Activated CD4-positive, CD25-positive, alpha-beta regulatory T cell treated with anti-CD3 and anti-CD28 coated beads, Interleukin-2, amount 50 U/mL, for 24 hours (primary cell): ENCODE data around the gene TET3.
"Not testable (repeated sequence)": the region's sequence is repeated elsewhere in the genome, so short reads cannot be mapped to it uniquely, and the experiment has no call there.

ENCODE experiments used
- ATAC-seq, 2 donors: fragments of 150-1000 bp; cut with Tn5 transposase; one replicate each; pipeline ENCODE4 v1.10.0; 2021; ENCODE audit warnings: mild to moderate bottlenecking in 1 of 2, moderate library complexity in 1 of 2

The TET3 gene

GRCh38 chr2:73984203-73984921 lies at the start of gene TET3:
Gene TET3 (plus strand): TSS chr2:73984910. CDS start chr2:73986404, 1,494 bp downstream.
- peak; percentile 43 to 47 for ATAC-seq

GRCh38 chr2:73935641-73936040 lies 49.1 kb upstream of the TET3 start:
- no peak for ATAC-seq

GRCh38 chr2:73937103-73937885 lies 47.4 kb upstream of the TET3 start:
- ATAC-seq: no peak

- no peak for ATAC-seq
Measured at GRCh38 chr2:73937899-73938298, 46.8 kb upstream of the TET3 start.

- ATAC-seq: peak; percentile 79 to 80
Measured at GRCh38 chr2:73938718-73939352, 45.9 kb upstream of the TET3 start.

- peak; percentile 22 to 34 for ATAC-seq
Measured at GRCh38 chr2:73939419-73939818, 45.3 kb upstream of the TET3 start.

- ATAC-seq: not testable (repeated sequence)
Measured at GRCh38 chr2:73940066-73940465, 44.6 kb upstream of the TET3 start.

- ATAC-seq: peak; percentile 56 to 61
Measured at GRCh38 chr2:73942664-73943063, 42.0 kb upstream of the TET3 start.

GRCh38 chr2:73944714-73945113 lies 40.0 kb upstream of the TET3 start:
- ATAC-seq: peak; percentile 65 to 73

- ATAC-seq: no peak
Measured at GRCh38 chr2:73946215-73946614, 38.5 kb upstream of the TET3 start.

GRCh38 chr2:73946666-73947065 lies 38.0 kb upstream of the TET3 start:
- ATAC-seq: no peak

GRCh38 chr2:73947412-73948018 lies 37.2 kb upstream of the TET3 start:
- ATAC-seq: no peak

GRCh38 chr2:73949802-73950201 lies 34.9 kb upstream of the TET3 start:
- no peak for ATAC-seq

GRCh38 chr2:73952499-73953446 lies 31.9 kb upstream of the TET3 start:
- no peak for ATAC-seq

GRCh38 chr2:73956218-73956865 lies 28.4 kb upstream of the TET3 start:
- no peak for ATAC-seq

GRCh38 chr2:73961274-73961673 lies 23.4 kb upstream of the TET3 start:
- ATAC-seq: no peak

GRCh38 chr2:73961823-73962615 lies 22.7 kb upstream of the TET3 start:
- ATAC-seq: no peak

- ATAC-seq: no peak
Measured at GRCh38 chr2:73962798-73963197, 21.9 kb upstream of the TET3 start.

- ATAC-seq: peak; percentile 96 to 99
Measured at GRCh38 chr2:73963385-73964120, 21.2 kb upstream of the TET3 start.

- ATAC-seq: peak; percentile 6 to 12
Measured at GRCh38 chr2:73964223-73964622, 20.5 kb upstream of the TET3 start.
